ENCODE measurements around the gene GNG8. TPM values are rescaled to one million over a fixed set of nuclear protein-coding genes. Genes with fewer than 3 reads are reported as not detected.
"Not testable (repeated sequence)": the region's sequence is repeated elsewhere in the genome, so short reads cannot be mapped to it uniquely, and the experiment has no call there.

The GNG8 gene
- total and polyA plus RNA-seq, 2 of the 13 experiments (the other 11 are each of a cell fraction or from before 2014, with no cell fraction given), result not detected

DNA sequence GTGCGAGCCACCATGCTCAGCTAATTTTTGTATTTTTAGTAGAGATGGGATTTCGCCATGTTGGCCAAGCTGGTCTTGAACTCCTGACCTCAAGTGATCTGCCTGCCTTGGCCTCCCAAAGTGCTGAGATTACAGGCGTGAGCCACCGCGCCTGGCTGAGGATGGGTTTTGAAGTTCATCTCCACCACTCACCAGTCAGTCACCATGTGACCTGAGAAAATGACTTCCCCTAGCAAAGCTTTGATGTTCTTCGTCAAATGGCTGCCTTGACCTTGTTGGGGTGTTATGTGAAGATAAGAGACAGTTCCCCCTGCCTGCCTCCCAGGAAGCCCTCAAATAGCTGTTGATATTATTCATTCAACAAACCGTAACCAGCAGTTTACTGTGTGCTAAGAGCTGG, 7.0 kb downstream of the GNG8 start:
- intact Hi-C loops (cut with micrococcal nuclease; ENCODE audit: unreplicated experiment); H3K36me3 ChIP-seq (replicated peaks in 1 of 2; ENCODE audit: control insufficient read depth in 1 of 2, insufficient read depth in 2 of 2, low read length in 2 of 2); H3K9ac ChIP-seq (ENCODE audit: insufficient read depth, low read depth, low read length); FAIRE-seq; H3K27ac ChIP-seq (ENCODE audit: extremely low read length, insufficient read depth, low read length); CTCF ChIA-PET (ENCODE audit: low intra/inter-chr PET ratio, low total read pairs); H2AFZ ChIP-seq (ENCODE audit: low read length); POLR2A ChIA-PET; H3K4me2 ChIP-seq (ENCODE audit: low read depth, low read length); H3K9me3 ChIP-seq (ENCODE audit: low read length); BruUV-seq (replicated peaks); ATAC-seq; H3K4me3 ChIP-seq (replicated peaks in 1 of 3; ENCODE audit: insufficient read depth in 1 of 3, low read depth in 2 of 3, low read length in 3 of 3); in situ Hi-C loops (cut with HindIII; ENCODE audit: extremely low pct_ligation_motif_present, low pct_unique_long_range_greater_than_20kb); H3K79me2 ChIP-seq (ENCODE audit: insufficient read depth, low read length); DNase-seq (ENCODE audit: low spot score); H4K20me1 ChIP-seq (ENCODE audit: insufficient read depth, low read length): not testable (repeated sequence)
- Histone ChIP-seq H3K27me3 (ENCODE audit: control insufficient read depth in 1 of 2, insufficient read depth in 2 of 2, low read length in 2 of 2) (peaks cover 8 to 22% of the 10 kb centered on the region in 2 experiments; a peak in 4 of 5 replicates), H3K4me1 (ENCODE audit: insufficient read depth, low read length) (peaks cover 15% of the 10 kb centered on the region)
- TF ChIP-seq RARA (CRISPR knock-in tag; IDR thresholded peaks at IDR 0.05) (peak; percentile 19; the same call in 1 of the 2 replicates), ZNF3 (CRISPR knock-in tag; IDR thresholded peaks at IDR 0.05) (0 out of 2 replicates have a peak, but pooled peaks have one; percentile 32)
- WGBS (ENCODE audit: low lambda C conversion rate), result 31% methylated on average over 4 of the region's 7 CpGs

DNA sequence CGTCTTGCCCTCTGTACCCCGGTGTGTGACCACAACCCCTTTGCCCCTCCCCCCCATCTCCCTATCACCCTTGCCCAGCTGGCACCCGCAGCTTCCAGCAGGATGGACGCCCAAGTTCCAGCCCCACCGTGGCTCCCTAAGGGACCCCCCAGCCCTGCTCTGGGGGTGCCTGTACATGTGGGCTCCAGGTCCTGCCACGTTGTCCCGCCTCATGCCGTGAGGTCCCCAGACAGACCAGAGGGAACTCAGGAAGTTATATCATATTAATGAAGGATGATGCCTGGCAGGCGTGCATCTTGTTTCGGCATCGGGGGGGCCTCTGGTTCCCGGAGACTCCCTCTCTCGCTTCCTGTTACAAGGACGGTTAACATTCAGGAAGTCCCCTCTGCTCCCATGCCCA, 9.6 kb downstream of the GNG8 start:
- H3K36me3 ChIP-seq (replicated peaks in 1 of 2; ENCODE audit: control insufficient read depth in 1 of 2, insufficient read depth in 2 of 2, low read length in 2 of 2), result no peaks in the 10 kb centered on the region
- 69% methylated on average over 12 of the region's 14 CpGs for WGBS (ENCODE audit: low lambda C conversion rate)
- DNase-seq (ENCODE audit: low spot score) (no peak), ATAC-seq (no peak), FAIRE-seq (no peak)
- H3K9ac ChIP-seq (ENCODE audit: insufficient read depth, low read depth, low read length), result no peak overlapping the region
- H3K9me3 ChIP-seq (ENCODE audit: low read length), result no peaks in the 10 kb centered on the region
- CTCF ChIA-PET (ENCODE audit: low intra/inter-chr PET ratio, low total read pairs), result no interaction called here
- H3K27me3 ChIP-seq (ENCODE audit: control insufficient read depth in 1 of 2, insufficient read depth in 2 of 2, low read length in 2 of 2), result peaks cover 4 to 21% of the 10 kb centered on the region in 2 experiments; a peak in 4 of 5 replicates
- BruUV-seq (replicated peaks), result no TSS peak
- no peaks in the 10 kb centered on the region for H3K79me2 ChIP-seq (ENCODE audit: insufficient read depth, low read length)
- in situ Hi-C loops (cut with HindIII; ENCODE audit: extremely low pct_ligation_motif_present, low pct_unique_long_range_greater_than_20kb), result no loop called here
- H4K20me1 ChIP-seq (ENCODE audit: insufficient read depth, low read length), result no peaks in the 10 kb centered on the region
- intact Hi-C loops (cut with micrococcal nuclease; ENCODE audit: unreplicated experiment), result no loop called here
- POLR2A ChIA-PET, result no interaction called here
- no peak overlapping the region for H3K4me3 ChIP-seq (replicated peaks in 1 of 3; ENCODE audit: insufficient read depth in 1 of 3, low read depth in 2 of 3, low read length in 3 of 3)
- TF ChIP-seq, protein P1, sequence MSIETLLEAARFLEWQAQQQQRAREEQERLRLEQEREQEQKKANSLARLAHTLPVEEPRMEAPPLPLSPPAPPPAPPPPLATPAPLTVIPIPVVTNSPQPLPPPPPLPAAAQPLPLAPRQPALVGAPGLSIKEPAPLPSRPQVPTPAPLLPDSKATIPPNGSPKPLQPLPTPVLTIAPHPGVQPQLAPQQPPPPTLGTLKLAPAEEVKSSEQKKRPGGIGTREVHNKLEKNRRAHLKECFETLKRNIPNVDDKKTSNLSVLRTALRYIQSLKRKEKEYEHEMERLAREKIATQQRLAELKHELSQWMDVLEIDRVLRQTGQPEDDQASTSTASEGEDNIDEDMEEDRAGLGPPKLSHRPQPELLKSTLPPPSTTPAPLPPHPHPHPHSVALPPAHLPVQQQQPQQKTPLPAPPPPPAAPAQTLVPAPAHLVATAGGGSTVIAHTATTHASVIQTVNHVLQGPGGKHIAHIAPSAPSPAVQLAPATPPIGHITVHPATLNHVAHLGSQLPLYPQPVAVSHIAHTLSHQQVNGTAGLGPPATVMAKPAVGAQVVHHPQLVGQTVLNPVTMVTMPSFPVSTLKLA (IDR thresholded peaks at IDR 0.05), result peak; percentile 33; the same call in 1 of the 2 replicates
- TF ChIP-seq IKZF1 (IDR thresholded peaks at IDR 0.05), result no peak
- no peak overlapping the region for H2AFZ ChIP-seq (ENCODE audit: low read length)
- H3K4me2 ChIP-seq (ENCODE audit: low read depth, low read length), result no peak overlapping the region
- peaks cover 21% of the 10 kb centered on the region for H3K4me1 ChIP-seq (ENCODE audit: insufficient read depth, low read length)
- H3K27ac ChIP-seq (ENCODE audit: extremely low read length, insufficient read depth, low read length), result no peak overlapping the region
